Left forelimb (tissue), 1 donor: ENCODE results near the gene ZBED4.

Experiments
- DNase-seq: peaks from one replicate; pipeline ENCODE4 v3.0.0-alpha.2; 2018; ENCODE audit warnings: low spot score

ZBED4 gene

DNA sequence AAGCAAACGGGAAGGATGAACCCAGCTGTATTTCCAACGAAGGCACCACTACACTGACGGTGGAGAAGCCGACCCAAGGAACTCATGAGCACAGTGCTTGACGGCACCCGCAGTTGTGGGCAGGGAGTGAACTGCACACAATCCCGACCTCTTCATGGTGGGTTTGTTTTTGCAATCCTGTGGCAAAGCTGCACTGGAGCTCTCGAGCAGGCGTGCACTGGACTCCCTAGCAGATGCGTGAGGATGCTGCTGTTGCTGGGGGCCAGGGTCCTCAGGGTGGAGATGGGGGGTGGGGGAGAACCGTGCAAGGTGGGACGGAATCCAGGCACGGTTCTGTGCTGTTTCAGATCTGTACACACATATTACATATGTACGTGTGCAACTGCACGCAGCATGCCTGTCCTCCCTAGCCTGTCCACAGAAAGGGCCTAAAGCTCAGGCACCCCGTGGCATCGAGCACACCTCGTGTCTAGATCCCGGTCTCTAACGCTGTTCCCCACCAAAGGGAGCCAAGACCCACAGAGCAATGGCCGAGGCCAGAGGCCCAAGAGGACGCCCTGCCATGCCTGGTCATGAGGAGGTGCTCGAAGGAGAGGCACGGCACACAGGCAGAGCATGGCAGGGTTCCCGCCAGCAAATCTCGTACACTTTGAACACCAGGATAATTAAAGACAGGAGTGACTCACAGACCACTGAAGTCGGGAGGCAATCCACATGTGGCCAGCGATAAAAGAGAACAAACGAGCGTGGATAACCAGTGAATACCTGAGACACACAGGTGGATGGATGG lies 47.0 kb downstream of the ZBED4 start:
- DNase-seq = no peak

GRCh38 chr22:49901457-49901856 lies 47.8 kb downstream of the ZBED4 start:
- no peak for DNase-seq

DNA sequence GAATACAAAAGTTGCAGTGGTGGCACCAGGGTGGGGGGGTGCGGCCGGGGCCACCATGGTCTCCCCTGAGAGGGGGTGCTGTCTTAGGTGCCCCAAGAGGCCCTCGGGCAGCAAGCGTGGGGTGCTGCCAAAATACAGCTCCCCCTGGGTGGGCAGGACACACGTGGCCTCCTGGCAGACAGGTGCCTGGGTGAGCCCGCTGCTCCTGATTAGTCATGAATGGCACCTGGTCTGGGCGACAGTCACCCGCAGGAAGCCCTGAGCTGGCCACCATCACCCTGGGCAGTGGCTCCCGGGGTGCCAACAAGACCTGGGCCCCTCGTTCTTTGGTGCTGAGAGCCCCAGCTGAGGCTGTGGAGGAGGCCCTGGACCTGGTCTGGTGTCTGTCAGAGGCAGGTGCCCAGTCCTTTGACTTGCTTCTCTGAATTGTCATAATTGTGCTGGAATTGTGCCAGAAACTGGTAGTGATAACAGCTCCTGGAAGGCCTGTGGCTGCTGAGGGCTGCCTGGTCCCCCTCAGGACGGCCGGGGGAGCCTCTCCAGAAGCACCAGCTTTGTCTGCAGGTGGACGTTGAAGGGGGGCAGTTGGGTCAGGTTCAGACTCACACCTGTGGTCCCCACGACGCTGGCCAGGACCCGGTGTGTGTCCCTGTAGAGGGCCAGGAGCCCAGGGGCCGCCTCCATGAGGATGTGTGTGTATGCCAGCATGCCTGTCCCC lies 49.8 kb downstream of the ZBED4 start:
- DNase-seq = peak; percentile 53

- DNase-seq = no peak
Observed at GRCh38 chr22:49904040-49904369, 50.4 kb downstream of the ZBED4 start.

DNA sequence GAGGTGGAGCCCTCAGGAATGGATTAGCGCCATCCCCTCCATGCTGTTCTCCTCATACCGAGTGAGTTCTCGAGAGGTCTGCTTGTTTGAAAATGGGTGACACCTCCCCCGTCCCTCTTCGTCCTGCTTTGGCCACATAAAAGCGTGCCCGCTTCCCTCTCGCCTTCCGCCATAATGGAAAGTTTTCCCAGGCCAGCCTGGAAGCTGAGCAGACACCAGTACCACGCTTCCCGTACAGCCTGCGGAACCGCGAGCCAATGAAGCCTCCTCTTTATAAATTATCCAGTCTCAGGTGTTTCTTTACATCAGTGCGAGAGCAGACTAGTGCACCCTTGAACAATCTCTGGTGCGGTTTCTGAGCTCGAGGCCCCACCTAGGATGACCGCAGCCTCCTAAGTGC lies 51.8 kb downstream of the ZBED4 start:
- no peak for DNase-seq

DNA sequence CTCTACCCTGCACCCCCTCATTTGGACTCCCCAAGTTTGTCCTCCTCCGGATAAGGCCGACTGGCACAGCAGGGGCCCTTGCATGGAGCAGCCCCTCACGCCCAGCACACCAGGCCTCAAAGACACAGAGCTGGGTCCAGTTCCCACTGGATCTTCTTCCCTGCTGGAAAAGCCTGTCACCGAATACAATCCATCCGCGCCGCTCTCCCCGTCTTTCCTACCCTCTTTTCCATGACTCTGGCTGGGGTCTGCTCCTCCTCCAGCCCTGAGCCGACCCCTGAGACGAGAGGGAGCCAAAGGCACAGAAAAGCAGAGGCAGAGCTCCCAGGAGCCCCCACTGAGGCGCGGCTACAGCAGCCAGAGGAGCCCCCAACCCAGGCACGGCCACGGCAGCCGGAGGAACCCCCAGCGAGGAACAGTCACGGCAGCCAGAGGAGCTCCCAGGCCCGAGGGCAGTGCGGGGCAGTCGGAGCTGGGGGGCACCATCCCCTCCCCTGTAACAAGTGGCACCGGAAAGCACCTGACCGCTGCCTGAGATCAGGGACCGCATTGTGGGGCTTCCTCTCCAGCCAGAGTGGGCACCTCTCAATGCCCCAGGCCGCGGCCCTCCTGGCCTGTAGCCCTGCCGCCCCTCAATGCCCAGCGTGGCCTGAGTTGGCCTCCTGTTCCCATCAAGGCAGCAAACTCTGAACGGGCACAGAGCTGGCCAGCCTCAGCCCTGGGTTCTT lies 52.6 kb downstream of the ZBED4 start:
- DNase-seq = peak; percentile 54

DNA sequence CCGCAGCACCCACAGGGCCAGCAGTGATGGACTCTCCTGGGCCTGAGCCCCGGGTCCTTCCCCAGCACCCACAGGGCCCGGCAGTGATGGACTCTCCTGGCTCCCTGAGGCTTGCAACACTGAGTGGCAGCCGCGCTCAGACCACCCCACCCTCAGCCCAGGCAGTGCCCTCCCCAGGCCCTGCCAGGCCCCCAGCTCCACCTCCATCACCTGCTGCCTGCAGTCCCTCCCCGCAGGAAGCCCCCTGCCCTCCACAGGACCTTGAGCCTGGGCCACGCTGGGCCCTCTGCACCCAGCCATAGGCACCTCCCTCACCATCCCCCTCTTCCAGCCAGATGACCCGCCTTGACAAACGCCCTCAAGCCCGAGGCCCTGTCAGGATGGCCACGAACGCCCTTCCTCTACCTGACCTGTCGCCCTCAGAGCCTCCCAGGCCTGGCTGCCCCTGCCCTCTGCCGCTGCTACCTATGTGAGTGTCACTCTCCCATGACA lies 53.2 kb downstream of the ZBED4 start:
- DNase-seq = no peak

DNA sequence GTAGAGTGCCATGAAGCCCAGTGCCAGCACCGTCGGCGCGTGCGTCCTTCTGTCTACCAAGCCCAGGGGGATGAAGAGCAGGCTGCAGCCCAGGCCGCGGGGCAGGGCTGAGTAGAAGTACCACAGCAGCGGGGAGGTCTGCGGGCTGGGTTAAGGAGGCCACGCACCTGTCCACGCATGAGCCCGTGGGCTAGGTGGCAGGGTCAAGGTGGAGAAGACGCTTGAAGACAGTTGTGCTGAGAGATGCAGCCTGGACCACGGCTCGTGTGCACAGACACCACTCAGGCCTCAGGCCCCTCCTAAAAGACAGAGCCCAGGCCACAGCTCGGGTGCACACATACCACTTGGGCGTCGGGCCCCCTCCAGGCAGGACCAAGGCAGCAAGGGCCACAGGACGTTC lies 54.2 kb downstream of the ZBED4 start:
- no peak for DNase-seq

GRCh38 chr22:49909476-49910205 lies 56.0 kb downstream of the ZBED4 start:
- DNase-seq = no peak

- no peak for DNase-seq
Observed at GRCh38 chr22:49910229-49911155, 56.8 kb downstream of the ZBED4 start.

DNA sequence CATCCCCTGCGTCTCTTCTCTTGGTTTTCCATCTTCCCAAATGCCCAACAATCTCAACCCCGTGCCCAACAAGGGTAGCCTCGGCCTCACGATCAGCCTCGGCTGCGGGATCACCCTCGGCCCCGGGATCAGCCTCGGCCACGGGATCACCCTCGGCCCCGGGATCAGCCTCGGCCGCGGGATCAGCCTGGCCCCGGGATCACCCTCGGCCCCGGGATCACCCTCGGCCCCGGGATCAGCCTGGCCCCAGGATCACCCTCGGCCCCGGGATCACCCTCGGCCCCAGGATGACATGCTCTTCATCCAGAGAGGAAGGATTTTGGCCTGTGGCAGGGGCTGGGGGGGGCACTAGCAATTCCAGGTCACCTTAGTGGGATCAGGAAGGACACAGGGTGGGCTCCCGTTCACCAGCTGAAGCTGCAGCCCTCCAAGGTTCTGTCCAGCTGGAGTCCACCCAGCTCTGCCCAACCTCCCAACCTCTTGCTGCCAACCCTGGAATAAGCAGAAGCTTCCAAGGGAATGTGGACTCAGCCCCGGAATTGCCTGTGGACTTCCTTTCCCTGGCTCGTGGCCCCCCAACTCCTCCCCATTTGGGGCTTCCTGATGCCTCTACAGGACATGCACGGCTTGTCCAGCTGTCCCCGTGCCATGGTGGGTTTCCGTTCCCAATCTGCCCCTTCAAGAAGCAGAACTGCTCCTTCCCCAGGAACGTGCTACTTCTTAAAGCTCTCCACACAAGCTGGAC lies 58.4 kb downstream of the ZBED4 start:
- DNase-seq = no peak

- no peak for DNase-seq
Observed at GRCh38 chr22:49913026-49913425, 59.4 kb downstream of the ZBED4 start.

- no peak for DNase-seq
Observed at GRCh38 chr22:49913446-49913845, 59.8 kb downstream of the ZBED4 start.

DNA sequence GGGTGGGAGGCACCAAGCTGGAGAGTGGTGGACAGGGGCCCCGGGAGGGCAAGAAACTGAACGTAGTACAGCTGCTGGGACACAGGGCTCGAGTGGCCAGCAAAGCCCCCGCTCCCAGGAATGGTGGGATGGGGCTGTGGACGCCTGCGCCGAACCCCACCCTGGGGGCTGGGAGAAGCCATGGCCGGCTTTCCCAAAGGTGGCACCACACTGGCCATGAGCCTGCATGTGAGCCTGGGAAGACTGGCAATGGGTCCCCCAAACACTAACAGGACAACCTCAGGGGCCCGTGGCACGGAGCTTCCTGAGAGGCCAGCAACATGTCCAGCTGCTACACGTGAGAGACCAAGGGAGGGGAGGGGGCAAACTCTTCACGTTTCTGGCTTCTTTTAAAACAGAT lies 60.6 kb downstream of the ZBED4 start:
- no peak for DNase-seq

- DNase-seq = no peak
Observed at GRCh38 chr22:49915610-49916009, 62.0 kb downstream of the ZBED4 start.

GRCh38 chr22:49916831-49917230 lies 63.2 kb downstream of the ZBED4 start:
- DNase-seq = no peak

GRCh38 chr22:49917974-49918910 lies 64.6 kb downstream of the ZBED4 start, which contains the start of the genes ALG12 and CRELD2:
ALG12 (minus strand) TSS chr22:49918438; CDS start chr22:49913765, 4,673 bp downstream.
CRELD2 (plus strand) TSS chr22:49918634; CDS start chr22:49918770, 136 bp downstream.
- peak; percentile 98 for DNase-seq

GRCh38 chr22:49918911-49919881 lies 65.6 kb downstream of the ZBED4 start:
- no peak for DNase-seq
